Astrocyte of the cerebellum (primary cell): ENCODE data around the gene ZFY.

Source experiments
- DNase-seq: peaks from one replicate; pipeline ENCODE4 v3.0.0-alpha.2; 2011; ENCODE audit warnings: low read depth
- H3K4me3 ChIP-seq: 2 replicates; pipeline ENCODE4 v1.5.1; 2011; ENCODE audit warnings: mild to moderate bottlenecking, low read depth, low read length, moderate library complexity
- in situ Hi-C: cut with HindIII; loops from 2 replicates; pipeline ENCODE4 v1.10.0; 2017; ENCODE audit warnings: low sequenced_read_pairs
- TF ChIP-seq, protein P1 (sequence below): IDR thresholded peaks from 2 replicates; pipeline ENCODE4 v1.5.1; 2012; ENCODE audit warnings: low read length, low read depth, moderate library complexity, mild to moderate bottlenecking; ENCODE audit errors: missing control alignments

The ZFY gene

DNA sequence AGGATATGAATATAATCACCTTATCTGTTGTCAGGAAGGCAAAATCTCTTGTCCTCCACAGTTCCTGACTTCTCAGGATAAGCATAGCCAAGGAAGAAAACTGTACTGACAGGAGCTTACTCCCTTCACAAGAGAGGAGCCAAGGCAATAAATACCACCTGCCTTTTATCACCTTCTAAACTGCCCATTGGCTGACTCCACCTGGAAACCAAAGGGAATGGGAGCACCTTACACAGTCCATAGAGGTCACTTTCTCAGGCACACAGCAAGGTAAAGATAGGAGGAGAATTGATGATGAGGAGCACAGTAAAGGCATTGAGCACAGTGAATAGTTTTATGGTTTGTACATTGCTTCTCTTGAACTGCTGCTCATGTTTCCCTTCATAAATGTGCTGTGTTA, 72.8 kb downstream of the ZFY start:
- no peak overlapping the region for H3K4me3 ChIP-seq
- DNase-seq: no peak
- in situ Hi-C loops: no loop called here
- TF ChIP-seq, protein P1, sequence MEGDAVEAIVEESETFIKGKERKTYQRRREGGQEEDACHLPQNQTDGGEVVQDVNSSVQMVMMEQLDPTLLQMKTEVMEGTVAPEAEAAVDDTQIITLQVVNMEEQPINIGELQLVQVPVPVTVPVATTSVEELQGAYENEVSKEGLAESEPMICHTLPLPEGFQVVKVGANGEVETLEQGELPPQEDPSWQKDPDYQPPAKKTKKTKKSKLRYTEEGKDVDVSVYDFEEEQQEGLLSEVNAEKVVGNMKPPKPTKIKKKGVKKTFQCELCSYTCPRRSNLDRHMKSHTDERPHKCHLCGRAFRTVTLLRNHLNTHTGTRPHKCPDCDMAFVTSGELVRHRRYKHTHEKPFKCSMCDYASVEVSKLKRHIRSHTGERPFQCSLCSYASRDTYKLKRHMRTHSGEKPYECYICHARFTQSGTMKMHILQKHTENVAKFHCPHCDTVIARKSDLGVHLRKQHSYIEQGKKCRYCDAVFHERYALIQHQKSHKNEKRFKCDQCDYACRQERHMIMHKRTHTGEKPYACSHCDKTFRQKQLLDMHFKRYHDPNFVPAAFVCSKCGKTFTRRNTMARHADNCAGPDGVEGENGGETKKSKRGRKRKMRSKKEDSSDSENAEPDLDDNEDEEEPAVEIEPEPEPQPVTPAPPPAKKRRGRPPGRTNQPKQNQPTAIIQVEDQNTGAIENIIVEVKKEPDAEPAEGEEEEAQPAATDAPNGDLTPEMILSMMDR: no peak

DNA sequence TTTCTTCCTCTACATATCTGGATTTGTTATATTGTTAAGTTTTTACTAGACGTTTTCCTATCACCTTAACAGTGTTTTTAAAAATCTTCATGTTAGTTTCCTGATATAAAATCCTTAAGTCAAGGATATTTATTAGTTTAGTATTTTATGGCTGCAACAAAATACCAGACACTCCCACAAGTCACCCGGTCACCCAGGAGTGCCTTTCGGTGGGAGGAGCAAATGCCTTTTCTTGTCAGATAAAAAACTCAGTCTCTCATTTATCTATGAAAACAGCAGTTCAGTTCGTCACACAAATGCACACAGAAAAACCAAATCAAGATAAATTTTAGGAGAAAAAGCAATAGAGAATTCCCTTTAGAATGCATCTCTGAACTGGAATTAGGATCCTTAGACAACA, 77.0 kb downstream of the ZFY start:
- in situ Hi-C loops: no loop called here
- TF ChIP-seq, protein P1: no peak
- H3K4me3 ChIP-seq: no peak overlapping the region
- DNase-seq: no peak

DNA sequence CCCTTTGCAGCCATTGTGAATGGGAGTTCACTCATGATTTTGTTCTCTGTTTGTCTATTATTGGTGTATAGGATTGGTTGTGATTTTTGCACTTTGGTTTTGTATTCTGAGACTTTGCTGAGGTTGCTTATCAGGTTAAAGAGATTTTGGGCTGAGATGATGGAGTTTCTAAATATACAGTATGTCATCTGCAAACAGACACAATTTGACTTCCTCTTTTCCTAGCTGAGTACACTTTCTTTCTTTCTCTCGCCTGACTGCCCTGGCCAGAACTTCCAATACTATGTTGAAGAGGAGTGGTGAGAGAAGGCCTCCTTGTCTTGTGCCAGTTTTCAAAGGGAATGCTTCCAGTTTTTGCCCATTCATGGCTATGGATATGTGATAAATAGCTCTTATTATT, 81.4 kb downstream of the ZFY start:
- in situ Hi-C loops: no loop called here
- TF ChIP-seq, protein P1: no peak
- no peak for DNase-seq
- H3K4me3 ChIP-seq: no peak overlapping the region

DNA sequence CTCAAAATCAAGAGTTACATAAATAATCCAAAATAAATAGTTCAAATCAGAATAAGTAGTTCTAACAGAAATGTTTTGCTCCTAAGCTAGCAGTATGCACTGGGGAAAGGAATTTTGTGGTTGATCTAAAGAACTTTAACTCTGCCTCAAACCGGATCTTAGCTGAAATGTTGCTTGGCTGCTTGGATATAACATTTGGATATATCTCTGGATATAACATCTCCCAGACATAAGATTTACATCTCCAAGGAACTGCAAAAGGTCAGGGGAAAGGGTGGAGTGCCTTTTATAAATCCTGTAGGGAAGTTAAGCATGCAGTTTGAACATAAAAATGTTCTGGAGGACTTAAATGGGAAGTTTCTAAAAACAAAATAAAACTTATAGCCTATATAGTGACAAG, 83.4 kb downstream of the ZFY start:
- DNase-seq: no peak
- H3K4me3 ChIP-seq: no peak overlapping the region
- in situ Hi-C loops: no loop called here
- TF ChIP-seq, protein P1: no peak

DNA sequence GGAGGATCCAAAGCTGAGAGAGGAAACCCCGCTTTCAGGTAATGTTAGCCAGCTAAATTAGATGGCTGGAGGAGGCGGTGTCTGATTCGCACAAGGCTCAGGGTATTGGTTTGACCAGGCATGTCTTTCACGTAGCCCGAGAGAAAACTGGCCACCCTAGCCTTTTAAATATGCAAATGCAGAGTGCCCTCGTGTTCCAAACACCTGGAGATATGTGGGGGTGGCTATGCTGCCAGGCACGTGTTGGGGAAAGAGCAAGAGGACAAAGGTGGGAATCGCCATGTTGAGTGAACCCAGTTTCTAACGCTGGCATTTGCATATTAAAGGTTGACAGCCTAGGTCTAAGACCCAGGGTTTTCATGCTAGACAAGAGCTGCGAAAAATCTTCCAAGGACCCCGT, 84.4 kb downstream of the ZFY start:
- no peak overlapping the region for H3K4me3 ChIP-seq
- TF ChIP-seq, protein P1: no peak
- no peak for DNase-seq
- in situ Hi-C loops: no loop called here

DNA sequence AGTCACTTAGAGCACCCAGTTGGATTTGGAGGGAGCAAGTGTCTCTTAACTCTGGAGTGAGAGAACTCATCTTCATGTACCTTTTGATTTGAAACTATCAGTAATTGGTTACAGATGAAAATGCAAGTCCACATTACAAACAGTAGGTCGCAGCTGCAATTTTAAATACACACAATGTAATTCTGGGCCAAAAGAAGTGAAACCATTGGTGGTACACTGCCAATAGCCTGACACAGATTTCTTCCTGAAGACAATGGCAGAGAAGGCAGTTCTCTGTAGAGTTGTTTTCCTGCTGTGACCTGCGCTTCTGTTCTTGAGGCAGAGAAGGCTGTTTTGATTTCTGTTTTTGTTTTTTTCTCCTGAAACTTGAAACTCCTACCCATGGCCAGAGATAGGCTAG, 86.0 kb downstream of the ZFY start:
- in situ Hi-C loops: no loop called here
- TF ChIP-seq, protein P1: no peak
- H3K4me3 ChIP-seq: no peak overlapping the region
- no peak for DNase-seq

DNA sequence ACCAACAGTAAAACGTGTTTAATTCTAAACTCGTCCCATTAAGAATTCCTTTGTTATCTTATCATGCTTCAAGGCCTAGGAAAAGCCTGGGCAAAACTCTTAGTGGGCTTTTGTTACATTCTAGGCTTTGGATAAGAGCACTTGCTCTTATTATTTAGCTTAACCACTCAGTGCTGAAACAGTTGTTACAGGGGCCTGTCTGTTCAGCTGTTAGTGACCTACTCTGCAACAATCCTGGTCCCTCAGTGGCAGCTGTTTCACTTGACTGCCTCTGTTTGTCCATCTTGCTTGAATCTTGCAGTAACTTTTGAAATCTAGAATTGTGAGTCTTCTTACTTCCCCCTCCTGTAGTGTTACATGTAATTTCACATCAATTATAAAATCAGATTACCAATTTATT, 88.4 kb downstream of the ZFY start:
- H3K4me3 ChIP-seq: no peak overlapping the region
- TF ChIP-seq, protein P1: no peak
- in situ Hi-C loops: no loop called here
- DNase-seq: no peak
